Measurements from ENCODE around the gene PARP9.

GRCh38 chr3:122497425-122497824, 66.7 kb downstream of the PARP9 start:
- TF ChIP-seq CTCF (IDR thresholded peaks at IDR 0.05) (no peak), EZH2 (IDR thresholded peaks at IDR 0.05) (no peak), EZH2phosphoT487 (IDR thresholded peaks at IDR 0.05) (no peak)

Measured in neural progenitor cell (in vitro differentiated cells).